H1 (cell line): ENCODE measurements around the gene HSD17B8. TPM values are rescaled to one million over a fixed set of nuclear protein-coding genes. Genes with fewer than 3 reads are reported as not detected.

Experiments
- BCL11A ChIP-seq, 2 experiments: IDR thresholded peaks; one replicate each; pipeline ENCODE4 v1.6.1; 2011; ENCODE audit warnings: low read depth in 2 of 2, low read length in 2 of 2, mild to moderate bottlenecking in 2 of 2
- polyA plus RNA-seq, 7 experiments: library from polyadenylated mRNA; depleted of rRNA in 3 of 7; stranded (reverse) in 5 of 7; unstranded in 2 of 7; fragments of >200 nt in 5 of 7; fragments of 200-250 nt in 2 of 7; gene quantifications; 1 replicate in 5 of 7; 2 replicates in 1 of 7; 4 replicates in 1 of 7; pipeline versions ENCODE4 v1.2.1 to v1.2.3, GENCODE V29; 2011 to 2013; ENCODE audit warnings: missing spikeins in 2 of 7, mixed read lengths in 2 of 7
- total RNA-seq: library from RNA; stranded (reverse); fragmentation: NEBNext Ultra II Directional; extraction: Animal tissue kit (Norgen Biotek cat#: 25700); gene quantifications from 2 replicates; pipeline ENCODE4 v1.2.1, GENCODE V29; 2021

Gene HSD17B8
- total and polyA plus RNA-seq, 2 of the 8 experiments (the other 6 are each of a cell fraction or from before 2014, with no cell fraction given) = 3.3 to 17.1 TPM

DNA sequence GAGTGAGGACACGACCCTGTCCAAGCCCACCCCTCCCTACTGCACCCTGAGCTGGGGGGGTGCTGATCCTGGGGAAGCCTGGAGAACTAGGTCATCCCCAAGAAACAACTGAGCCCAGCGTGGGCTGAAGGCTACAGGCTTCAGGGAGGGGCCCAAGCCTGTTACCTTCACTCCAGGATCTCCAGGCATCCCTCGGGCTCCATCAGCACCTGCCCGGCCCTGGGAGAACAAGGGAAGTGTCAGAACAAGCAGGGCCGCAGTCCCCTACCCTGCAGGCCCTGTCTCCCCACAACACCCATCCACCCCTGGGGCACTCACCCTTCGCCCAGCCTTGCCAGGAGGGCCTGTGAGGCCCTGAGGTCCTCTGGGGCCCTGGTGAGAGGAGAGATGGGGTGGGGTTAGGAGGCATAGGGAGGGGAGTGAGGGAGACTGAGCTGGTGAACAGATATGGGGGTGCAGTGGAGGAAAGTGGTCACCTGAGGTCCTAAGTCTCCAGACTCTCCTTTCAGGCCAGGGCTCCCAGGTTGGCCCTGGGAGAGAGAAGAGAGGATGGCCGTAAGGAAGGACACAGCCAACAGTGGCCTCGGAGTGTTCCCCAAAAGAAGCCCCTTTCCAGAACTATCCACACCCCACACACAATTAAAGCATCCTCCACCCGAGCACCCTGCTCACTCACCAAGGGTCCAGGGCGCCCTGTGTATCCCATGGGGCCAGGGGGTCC, 25.5 kb upstream of the HSD17B8 start (continued):
- no peak for TF ChIP-seq BCL11A (IDR thresholded peaks at IDR 0.05; ENCODE audit: low read depth in 2 of 2, low read length in 2 of 2)
